Lower lobe of right lung (tissue), 2 donors: ENCODE measurements around the gene WDR27. TPM values are rescaled to one million over a fixed set of nuclear protein-coding genes. Genes with fewer than 3 reads are reported as not detected.
A peak's percentile ranks its signal among the peaks of the same experiment; 100 is the strongest.

Experiments used
- ATAC-seq, 2 donors: fragments of 200-7000 bp; cut with Tn5 transposase; one replicate each; pipeline ENCODE4 v1.9.1; 2020 to 2022; ENCODE audit warnings: mild to moderate bottlenecking in 2 of 2, moderate library complexity in 2 of 2
- DNase-seq: peaks from one replicate; pipeline ENCODE4 v3.0.0-alpha.2; 2020
- H3K27ac ChIP-seq: fragments of 200-600 bp; one replicate; pipeline ENCODE4 v1.8.0; 2022
- H3K27me3 ChIP-seq: fragments of 200-600 bp; one replicate; pipeline ENCODE4 v1.8.0; 2022; ENCODE audit warnings: low read depth
- H3K36me3 ChIP-seq: fragments of 200-600 bp; one replicate; pipeline ENCODE4 v1.8.0; 2022; ENCODE audit warnings: mild to moderate bottlenecking
- H3K4me1 ChIP-seq: fragments of 200-600 bp; one replicate; pipeline ENCODE4 v1.8.0; 2022
- H3K4me3 ChIP-seq: fragments of 200-600 bp; one replicate; pipeline ENCODE4 v1.8.0; 2022; ENCODE audit warnings: mild to moderate bottlenecking
- H3K9me3 ChIP-seq: fragments of 200-600 bp; one replicate; pipeline ENCODE4 v1.8.0; 2022
- CTCF ChIP-seq: fragments of 200-600 bp; IDR thresholded peaks from one replicate; pipeline ENCODE4 v1.8.0; 2022; ENCODE audit warnings: antibody characterized with exemption, mild to moderate bottlenecking
- intact Hi-C: fragments of 100-400 bp; cut with DNase I; formaldehyde crosslinking; loops from one replicate; pipeline ENCODE4 v1.11.0; 2022
- total RNA-seq: library from RNA; stranded (reverse); fragmentation: NEBNext Ultra II Directional; extraction: Animal tissue kit (Norgen Biotek cat#: 25700); gene quantifications from one replicate; pipeline ENCODE4 v1.2.1, GENCODE V29; 2021
- donor health status: DM: no; HTN: yes; CAD: no; lungs with severe emphysema.

Gene WDR27
- total RNA-seq, 1 donor from 2014 or later, result 38.0 TPM

- no peak overlapping the region for H3K4me3 ChIP-seq
- H3K27me3 ChIP-seq, result no peaks in the 10 kb centered on the region
- intact Hi-C loops, result no loop called here
- H3K36me3 ChIP-seq, result no peaks in the 10 kb centered on the region
- peak overlapping the region; percentile 67 for H3K27ac ChIP-seq
- H3K9me3 ChIP-seq, result no peaks in the 10 kb centered on the region
- no peaks in the 10 kb centered on the region for H3K4me1 ChIP-seq
- no peak for TF ChIP-seq CTCF
- ATAC-seq (no peak), DNase-seq (no peak)
These were observed 248.8 kb downstream of the WDR27 start for GRCh38 chr6:169452869-169453620.

DNA sequence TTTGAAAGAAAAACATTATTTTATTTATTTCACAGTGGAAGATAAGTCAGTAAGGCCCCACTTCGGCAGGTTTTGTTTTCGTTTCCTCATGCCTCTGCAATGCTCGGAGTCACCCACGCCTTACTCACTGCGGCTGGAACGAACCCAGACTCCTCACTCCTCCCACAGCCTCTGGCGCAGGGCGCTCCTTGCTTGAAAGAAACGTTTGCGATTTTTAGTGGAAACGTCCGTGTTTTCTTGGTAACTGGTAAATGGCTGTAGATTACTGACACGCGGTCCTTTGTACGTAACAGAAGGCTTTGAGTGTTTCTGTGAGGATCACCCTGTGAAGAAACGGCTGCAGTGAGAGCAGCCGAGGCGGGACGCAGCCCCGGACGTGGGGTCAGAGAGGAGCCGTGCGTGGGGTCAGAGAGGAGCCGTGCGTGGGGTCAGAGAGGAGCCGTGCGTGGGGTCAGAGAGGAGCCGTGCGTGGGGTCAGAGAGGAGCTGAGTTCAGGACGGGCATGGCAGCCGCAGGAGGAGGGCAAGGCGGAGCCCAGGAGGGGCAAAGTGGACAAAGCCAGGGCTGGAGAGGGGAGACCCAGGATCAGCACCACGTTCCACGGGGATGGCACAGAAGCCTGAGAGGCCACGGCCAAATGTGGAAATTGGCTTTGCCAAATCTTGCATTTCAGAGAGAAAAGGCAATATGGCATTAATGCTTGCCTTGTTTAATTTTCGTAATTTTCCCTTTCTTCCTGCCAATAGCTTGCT lies 249.5 kb downstream of the WDR27 start:
- ATAC-seq (peak; percentile 58 to 70), DNase-seq (no peak)
- no peaks in the 10 kb centered on the region for H3K9me3 ChIP-seq
- H3K27me3 ChIP-seq, result no peaks in the 10 kb centered on the region
- H3K36me3 ChIP-seq, result no peaks in the 10 kb centered on the region
- H3K4me3 ChIP-seq, result peak overlapping the region; percentile 30
- no peaks in the 10 kb centered on the region for H3K4me1 ChIP-seq
- intact Hi-C loops, result no loop called here
- H3K27ac ChIP-seq, result peak overlapping the region; percentile 67
- no peak for TF ChIP-seq CTCF

GRCh38 chr6:169451065-169451838 lies 250.6 kb downstream of the WDR27 start:
- no peak for ATAC-seq
- H3K9me3 ChIP-seq, result no peaks in the 10 kb centered on the region

GRCh38 chr6:169450097-169450496 lies 251.7 kb downstream of the WDR27 start:
- peak overlapping the region; percentile 30 for H3K4me3 ChIP-seq
- intact Hi-C loops, result no loop called here
- H3K27me3 ChIP-seq, result no peaks in the 10 kb centered on the region
- H3K9me3 ChIP-seq, result no peaks in the 10 kb centered on the region
- no peaks in the 10 kb centered on the region for H3K36me3 ChIP-seq
- H3K27ac ChIP-seq, result no peak overlapping the region
- ATAC-seq, result no peak
- no peak for TF ChIP-seq CTCF
- no peak for DNase-seq
- no peaks in the 10 kb centered on the region for H3K4me1 ChIP-seq

More at GRCh38 chr6:169451065-169451838, 250.6 kb downstream of the WDR27 start:
- Histone ChIP-seq H3K36me3 (no peaks in the 10 kb centered on the region), H3K4me1 (no peaks in the 10 kb centered on the region), H3K27me3 (no peaks in the 10 kb centered on the region), H3K4me3 (peak overlapping the region; percentile 30), H3K27ac (peak overlapping the region; percentile 67)
- intact Hi-C loops, result no loop called here
- no peak for DNase-seq
- no peak for TF ChIP-seq CTCF

DNA sequence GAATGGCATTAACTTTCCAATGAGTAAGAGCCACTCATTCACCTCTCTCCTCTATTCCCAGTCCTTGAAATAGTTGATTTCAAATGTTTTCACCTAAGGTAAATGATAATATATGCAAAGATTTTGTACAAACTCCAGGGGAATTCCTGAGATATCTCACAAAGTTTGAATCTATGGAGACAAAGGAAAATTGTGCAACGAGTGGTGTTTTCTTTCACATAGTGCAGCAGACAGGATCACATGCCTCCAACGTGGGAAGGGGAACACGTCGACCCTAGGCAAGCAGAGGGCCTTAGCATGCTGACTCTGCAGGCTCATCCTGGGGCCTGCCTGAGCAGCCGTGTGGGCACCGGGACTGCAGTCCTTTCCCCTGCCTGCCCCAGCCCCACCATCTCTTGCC lies 252.6 kb downstream of the WDR27 start:
- intact Hi-C loops, result no loop called here
- Histone ChIP-seq H3K4me1 (no peaks in the 10 kb centered on the region), H3K9me3 (no peaks in the 10 kb centered on the region), H3K4me3 (no peak overlapping the region), H3K36me3 (no peaks in the 10 kb centered on the region), H3K27ac (no peak overlapping the region), H3K27me3 (no peaks in the 10 kb centered on the region)
- ATAC-seq (no peak), DNase-seq (no peak)
- no peak for TF ChIP-seq CTCF
